HG03571 (cell line): ENCODE data around the gene EBPL.
"Not testable (repeated sequence)": the region's sequence is repeated elsewhere in the genome, so short reads cannot be mapped to it uniquely, and the experiment has no call there.

Experiments
- ATAC-seq: cut with Tn5 transposase; IDR thresholded peaks from one replicate; pipeline ENCODE4 v1.9.1; 2021; ENCODE audit not compliant: unreplicated experiment

Gene EBPL

DNA sequence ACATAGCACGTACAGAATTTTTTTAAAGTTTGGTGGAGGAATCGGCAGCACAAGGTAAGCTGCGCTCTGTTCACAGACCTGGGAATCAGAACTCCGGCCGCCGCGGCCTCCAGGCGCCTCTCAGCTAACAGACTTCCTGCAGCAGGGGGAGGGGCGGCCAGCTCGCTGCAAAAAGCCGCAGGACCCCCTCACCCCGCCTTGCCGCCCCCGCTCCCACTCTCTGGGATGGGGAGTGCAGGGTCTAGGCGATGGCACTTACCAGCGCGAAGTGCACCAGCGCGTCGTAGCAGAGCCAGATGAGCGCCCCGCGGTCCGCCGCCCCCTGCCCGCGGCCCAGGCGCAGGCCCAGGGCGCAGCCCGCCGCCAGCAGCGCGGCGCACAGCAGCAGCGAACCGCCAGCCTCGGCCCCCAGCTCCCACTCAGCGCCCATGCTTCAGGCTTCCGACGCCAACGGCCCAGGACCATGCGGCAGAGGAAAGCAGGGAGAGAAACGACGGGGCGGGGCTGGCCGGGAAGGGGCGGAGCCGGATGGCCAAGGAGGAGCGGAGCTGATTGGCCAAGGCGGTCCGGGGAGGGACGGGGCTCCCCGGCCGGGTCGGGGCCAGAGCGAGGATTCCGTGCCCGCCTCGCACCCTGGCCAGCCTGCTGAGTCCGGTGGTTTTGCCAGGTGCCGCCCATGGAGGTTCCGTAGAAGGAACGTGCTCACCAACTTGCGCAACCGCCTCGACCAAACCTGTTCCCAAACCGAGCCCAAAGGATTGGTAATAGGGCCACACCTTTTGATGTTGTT is at the start of gene EBPL:
Gene EBPL, minus strand, starts transcription at position 492 of the 790 bp plus-strand sequence. Its CDS starts 62 bp downstream, at position 430.
- ATAC-seq: peak; percentile 98

DNA sequence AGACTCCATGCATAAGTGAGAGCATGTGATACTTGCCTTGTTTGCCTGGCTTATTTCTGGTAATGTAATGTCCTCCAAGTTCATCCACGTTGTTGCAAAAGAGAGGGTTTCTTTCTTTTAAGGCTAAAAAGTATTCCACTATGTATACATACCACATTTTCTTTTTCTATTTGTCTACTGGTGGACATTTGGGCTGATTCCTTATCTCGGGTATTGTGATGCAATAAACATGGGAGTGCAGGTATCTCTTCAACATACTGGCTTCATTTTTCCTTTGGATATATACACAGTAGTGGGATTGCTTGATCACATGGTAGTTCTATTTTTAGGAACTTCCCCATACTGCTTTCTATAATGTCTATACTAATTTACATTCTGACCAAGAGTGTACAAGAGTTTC is 49.6 kb upstream of the EBPL start:
- ATAC-seq: no peak

DNA sequence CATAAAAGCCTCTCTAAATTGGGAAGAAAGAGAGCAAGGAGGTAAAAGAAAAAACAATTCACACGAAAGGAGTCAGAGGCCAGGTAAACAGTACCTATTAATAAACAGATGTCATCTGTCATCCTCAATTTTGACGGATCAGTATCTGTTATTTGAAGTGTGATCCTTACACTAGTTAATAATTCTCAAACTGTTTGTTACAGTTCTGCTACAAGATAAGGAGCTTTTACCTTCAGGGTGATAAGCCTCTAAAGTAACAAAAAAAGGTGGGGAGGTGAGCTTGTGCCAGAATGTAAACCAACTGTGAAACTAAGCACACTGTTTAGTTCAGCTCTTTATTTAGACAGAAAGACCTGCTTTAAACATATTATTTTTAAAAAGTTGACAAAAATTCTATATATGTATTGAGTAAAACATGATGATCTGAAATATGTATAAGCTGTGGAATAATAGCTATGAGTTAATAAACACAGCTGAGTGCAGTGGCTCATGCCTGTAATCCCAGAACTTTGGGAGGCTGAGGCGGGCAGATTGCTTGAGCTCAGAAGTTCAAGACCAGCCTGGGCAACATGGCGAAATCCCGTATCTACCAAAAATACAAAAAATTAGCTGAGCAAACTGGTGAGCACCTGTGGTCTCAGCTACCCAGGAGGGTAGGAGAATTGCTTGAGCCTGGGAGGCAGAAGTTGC is 48.4 kb upstream of the EBPL start:
- ATAC-seq: no peak

DNA sequence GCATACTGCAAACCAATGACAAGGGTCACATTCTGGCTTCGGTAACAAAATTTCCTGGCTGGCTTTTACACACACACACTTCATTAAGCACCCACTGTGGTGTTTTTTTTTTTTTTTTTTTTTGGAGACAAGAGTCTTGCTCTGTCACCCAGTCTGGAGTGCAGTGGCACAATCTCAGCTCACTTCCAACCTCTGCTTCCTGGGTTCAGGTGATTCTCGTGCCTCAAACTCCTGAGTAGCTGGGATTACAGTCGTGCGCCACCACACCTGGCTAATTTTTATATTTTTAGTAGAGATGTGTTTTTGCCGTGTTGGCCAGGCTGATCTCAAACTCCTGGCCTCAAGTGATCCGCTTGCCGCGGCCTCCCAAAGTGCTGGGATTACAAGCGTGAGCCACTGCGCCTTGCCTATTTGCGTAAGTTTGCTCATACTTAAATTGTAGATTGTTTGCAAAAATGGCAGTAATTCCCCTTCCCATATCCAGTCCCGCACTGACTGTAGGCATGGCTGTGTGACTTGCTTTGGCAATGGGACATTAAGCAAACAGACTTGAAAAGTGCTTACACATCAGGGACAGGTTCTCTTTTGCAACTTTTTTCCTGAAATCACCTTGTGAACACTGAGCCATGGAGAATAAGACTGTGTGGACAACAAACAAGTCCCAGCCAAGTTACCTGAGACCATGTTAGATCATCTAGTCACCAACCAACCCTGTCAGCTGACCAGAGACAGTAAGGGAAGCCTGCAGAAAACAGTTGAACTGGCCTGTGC is 42.1 kb upstream of the EBPL start:
- no peak for ATAC-seq

DNA sequence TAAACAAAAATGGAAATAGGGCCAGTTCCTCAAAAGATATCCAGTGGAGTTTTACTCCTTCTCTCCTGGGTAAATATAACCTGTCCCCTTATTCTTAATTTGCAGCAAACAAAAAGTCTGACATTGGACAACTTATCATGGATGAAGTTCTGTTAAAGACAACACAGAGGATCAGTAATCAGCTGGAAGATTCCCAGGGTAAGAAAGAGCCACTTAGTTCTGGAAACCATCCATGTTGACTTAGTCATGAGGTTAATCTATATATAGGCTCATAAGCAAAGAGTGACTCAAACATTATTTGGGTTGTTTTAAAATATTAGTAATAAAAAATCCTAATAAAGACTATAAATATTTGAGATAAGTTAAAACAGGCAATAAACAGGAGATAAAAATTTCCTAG is 40.5 kb upstream of the EBPL start:
- no peak for ATAC-seq

DNA sequence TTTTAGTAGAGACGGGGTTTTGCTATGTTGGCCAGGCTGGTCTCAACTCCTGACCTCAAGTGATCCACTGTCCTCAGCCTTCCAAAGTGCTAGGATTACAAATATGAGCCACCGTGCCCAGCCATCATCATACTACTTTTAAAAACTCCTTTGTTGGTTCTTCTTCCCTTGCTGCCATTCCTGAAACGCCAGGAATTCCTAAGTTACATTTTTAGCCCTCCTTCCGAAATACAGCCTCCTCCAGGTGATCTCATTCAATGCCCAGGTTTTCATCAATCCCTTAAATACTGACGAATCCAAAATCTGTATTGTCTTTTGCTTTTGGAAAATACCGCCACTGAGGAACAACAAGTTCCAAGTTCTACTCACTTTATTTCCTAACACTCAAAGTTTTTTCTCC is 25.3 kb upstream of the EBPL start:
- no peak for ATAC-seq

DNA sequence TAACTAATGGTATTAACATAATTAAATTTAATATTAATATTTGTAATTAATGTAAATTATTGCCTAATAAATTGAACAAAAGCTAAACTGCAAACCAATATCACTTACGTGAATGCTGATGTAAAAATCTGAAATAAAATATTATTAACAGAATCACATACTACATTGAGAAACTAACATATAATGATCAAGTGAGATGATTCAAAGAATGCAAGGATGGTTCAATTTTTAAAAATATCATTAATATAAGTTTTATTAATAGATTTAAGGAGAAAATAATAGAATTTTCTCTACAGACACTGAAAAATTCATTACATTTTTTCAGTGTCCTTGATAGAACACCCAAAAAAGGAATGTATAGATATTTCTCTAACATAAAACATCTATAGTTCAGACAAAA is 23.5 kb upstream of the EBPL start:
- ATAC-seq: no peak

DNA sequence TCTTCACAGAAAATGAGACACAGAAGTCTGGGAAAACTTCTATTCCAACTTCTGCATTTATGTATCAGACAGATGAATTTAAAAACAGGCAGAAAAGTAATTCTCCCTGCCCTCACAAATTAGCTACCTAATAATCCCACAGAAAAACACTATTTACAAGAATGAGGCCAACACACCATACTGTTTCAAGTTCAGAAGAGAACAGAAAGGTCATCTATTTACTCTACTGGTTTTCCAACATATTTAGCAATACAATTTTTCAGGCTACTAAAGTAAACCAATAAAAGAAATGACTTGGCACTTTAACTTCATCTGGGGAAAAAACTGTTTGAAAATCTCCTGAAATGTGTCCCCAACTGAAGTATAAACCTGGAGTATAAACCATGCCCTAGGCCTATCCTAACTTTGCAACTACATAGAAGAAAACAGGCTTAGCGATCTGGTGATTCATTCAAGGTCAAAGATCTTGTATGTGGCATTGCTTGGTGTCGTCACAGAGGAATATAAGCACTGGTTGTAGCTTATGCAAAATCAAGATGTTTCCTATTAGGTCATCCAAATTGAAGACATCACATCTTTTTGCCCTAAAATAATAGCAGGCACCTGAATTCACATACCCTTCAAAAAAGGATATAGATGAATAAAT is 20.1 kb upstream of the EBPL start:
- ATAC-seq: no peak

DNA sequence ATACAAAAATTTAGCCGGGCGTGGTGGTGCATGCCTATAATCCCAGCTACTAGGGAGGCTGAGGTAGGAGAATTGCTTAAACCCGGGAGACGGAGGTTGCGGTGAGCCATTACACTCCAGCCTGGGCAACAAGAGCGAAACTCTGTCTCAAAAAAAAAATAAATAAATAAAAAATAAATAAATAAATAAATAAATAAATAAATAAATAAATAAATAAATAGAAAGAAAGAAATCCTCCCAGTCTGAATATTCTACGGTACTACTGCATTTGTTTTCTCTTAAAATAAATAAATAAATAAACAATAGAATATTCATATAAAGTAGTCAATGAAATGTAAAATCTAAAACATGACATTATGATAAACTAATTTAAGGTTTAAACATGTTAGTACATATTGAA is 13.0 kb upstream of the EBPL start:
- ATAC-seq: not testable (repeated sequence)

DNA sequence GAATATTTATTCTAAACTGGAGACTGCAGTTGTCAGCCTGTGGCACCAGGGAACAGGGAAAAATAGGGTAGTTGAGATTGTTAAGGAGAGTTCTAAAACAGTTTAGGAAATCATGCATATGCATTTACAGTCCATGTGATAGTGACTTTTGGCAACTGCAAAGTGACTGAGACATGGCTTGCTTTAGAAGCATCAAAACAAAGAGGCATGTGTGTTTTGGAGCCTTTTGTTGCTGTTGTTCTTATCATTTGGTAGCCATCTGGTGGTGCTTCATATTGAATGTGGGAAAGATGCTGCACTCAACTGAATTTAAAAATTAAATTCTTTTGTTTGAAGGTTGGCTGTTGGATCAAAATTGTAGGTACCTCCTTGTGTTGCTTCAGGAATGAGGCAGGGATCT is 10.2 kb upstream of the EBPL start:
- no peak for ATAC-seq

DNA sequence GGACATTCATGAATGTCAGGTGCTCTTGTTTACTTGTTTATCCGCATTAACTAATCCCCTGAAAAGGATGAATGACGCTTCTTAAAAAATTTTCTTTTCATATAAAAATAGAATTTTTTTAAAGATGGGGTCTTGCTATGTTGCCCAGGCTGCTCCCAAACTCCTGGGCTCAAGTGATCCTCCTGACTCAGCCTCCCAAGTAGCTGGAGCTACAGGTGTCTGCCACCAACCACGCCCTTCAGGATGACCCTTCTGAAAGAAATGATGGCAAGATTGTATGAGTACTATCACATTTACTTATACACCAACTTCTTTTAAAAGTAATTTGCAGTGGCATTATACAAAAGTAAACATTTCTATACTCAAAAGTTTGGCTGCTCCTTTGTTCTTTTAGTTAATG is 6.2 kb upstream of the EBPL start:
- ATAC-seq: no peak

DNA sequence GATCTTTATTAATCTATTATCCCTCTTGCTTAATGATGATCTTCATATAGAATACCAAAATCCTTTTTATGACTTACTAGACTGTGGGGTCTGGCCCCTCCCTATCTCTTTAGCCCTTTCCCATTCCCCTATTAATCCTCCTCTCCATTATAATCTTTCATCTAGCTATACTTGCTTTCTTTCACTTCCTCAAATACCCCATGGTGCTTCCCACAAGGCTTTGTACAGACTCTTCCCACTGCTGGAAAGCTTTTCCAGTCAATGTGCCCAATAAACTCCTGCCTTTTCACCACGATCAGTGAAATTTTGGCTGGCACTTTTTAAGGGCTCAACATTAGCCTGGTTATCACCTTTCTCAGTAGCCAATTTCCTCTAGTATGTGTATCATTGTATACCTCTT is 3.2 kb upstream of the EBPL start:
- ATAC-seq: no peak

DNA sequence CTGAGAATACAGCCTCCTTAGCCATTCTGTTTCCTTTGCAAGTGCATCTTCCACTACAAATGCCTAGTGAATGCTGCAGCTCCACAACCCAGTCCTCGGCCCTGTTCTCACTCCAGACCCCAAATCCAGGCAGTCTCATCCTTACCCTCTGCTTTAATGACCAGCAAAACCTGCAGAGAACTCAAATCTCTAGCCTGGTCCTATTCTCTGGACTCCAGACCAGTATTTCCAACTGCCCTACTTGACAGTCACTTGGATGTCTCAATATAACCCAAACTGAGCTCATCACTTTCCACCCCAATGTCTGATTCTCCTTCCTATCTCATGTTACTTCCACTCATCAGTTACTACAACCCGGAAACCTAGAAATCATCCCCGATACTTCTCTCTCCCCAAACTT is 2.6 kb upstream of the EBPL start:
- ATAC-seq: no peak

DNA sequence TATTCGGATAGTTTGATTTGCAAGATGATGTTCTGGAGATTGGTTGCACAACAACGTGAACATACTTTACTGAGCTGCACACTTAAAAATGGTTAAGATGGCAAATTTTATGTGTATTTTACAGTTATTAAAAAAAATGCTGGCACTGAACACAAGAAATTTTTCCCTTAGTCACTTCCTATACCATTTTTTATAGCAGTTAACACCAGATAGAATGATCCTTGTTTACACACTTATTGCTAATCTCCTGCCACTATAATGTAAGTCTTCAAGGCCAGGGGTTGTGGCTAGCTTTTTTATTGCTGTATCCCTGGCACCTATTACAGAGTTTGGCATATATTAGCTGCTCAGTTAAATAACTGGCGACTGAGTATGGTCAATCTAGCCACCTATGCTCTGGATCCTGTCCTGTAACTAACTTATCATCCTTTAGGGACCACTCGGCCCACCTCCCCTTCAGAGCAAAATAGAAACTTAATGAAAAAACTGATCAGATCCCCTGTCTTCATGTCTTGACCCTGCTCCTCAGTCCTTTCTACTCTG is 2.0 kb upstream of the EBPL start:
- ATAC-seq: no peak

DNA sequence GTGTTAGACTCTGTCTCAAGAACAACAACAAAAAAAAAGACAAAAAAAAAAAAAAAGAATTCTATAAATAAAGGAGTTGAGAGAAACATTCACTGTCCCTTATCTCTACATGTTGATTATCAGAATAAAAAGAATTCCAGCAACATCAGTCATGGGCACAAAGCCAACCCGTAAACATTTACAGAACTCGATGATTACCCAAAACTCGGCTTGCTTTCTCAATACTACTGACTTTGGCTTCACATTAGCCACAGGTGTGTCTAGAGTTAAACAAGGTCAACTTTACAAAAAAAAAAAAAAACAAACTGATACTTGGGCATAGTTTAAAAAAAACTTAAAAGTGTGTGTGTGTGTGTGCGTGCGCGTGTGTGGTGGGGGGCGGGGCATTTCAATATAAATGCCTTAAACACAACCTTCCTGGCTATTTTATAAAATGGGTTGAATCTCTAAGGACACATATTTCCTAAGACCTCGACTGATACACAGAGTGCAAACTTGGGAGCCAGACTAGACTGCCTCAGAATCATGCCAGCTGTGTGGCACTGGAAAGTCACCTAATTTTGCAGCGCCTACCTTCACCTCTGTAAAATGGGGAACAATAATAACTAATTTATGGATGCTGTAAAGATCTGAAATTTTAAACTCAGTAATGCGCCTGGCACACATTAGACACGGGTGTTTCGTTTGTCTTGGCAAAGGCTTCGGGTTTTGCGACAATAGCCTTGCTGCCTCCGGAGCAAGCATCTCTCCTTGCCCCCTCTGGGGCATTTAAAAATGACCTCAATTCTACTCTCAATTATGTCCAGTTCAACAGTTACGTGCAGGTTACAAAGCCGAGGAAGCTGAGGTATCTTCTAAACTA is 922 bp downstream of the EBPL start:
- ATAC-seq: peak; percentile 26

DNA sequence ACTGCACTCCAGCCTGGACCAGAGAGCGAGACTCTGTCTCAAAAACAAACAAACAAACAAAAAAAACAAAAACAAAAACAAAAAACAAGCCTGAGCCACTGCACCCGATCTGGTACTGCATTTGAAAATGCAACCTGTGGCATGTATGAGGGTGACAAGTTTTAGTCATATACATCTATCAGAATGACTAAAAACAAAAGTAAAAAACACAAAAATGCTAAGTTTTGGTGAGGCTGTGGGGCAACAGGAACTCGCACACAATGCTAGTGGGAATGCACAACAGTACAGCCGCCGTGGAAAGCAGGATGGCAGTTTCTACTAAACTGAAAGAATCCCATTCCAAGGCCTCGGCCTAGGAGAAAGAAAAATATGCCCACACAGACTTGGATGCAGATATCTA is 7.8 kb downstream of the EBPL start:
- ATAC-seq: no peak

DNA sequence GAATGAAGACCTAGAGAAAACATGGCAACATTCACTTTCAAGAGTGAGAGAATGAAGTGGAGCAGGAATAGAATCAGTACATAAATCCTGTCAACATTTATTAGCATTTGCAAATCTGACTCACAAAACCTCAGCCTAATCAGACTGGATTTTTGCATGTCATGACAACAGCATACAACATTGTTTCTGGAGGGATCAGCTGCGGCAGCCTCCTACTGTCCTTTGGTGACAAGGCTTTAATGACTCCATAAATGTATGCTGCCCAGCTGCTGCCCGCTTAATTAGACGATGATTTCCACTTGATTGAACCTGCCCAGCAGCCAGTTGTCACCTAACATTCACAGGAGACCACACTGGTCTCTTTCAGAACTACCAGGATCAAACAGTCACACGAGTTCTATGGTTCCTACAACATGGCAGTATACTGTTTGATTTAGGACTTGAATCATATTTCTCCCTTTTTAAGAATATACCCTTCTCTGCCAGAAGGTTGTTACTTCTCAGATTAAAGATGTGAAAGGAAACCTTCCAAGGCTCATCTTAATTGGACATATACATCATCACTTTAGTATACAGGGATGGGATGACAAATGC is 9.3 kb downstream of the EBPL start:
- ATAC-seq: no peak

DNA sequence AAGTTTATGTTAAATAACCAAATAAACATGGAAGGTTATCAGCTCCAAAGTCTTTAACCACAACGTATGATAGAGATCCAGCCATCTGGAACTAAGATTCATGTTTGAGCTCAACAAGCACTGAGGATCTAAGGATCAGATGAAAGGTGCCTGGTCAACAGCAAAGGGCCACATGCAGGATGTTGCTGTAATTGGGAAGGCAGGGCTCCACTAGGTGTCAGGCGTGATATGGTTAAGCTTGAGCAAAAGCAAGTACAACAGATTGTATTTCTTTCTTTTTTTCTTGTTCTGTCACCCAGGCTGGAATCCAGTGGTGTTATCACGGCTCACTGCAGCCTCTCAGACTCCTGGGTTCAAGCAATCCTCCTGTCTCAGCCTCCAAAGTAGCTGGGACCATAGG is 12.0 kb downstream of the EBPL start:
- no peak for ATAC-seq

DNA sequence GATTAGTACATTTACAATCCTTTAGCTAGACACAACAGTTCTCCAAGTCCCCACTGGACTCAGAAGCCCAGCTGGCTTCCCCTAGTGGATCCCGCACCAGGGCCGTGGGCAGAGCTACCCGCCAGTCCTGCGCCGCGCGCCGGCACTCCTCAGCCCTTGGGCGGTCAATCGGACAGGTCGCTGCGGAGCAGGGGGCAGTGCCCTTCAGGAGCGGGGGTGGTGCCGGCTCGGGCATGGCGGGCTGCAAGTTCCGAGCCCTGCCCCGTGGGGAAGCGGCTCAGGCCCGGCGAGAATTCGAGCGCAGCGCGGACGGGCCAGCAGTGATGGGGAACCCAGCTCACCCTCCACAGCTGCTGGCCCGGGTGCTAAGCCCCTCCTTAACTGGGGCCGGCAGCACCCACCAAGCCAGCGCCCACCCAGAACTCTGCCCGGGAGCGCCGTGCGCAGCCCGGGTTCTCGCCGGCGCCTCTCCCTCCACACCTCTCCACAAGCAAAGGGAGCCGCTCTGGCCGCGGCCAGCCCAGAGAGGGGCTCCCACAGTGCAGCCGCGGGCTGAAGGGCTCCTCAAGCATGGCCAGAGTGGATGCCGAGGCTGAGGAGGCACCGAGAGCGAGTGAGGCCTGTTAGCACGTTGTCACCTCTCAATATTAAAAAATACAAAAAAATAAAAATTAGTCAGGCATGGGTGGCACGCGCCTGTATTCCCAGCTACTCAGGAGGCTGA is 12.9 kb downstream of the EBPL start:
- no peak for ATAC-seq
